ENCODE data around the gene PRAMEF7. TPM values are rescaled to one million over a fixed set of nuclear protein-coding genes. Genes with fewer than 3 reads are reported as not detected.
"Not testable (repeated sequence)": the region's sequence is repeated elsewhere in the genome, so short reads cannot be mapped to it uniquely, and the experiment has no call there.

Gene PRAMEF7
- total RNA-seq (not detected), polyA plus RNA-seq (not detected)
- long read RNA-seq, donor 1: 0 reads
- long read RNA-seq, donor 2: 0 reads

- H3K27me3 ChIP-seq (replicated peaks in 1 of 7); H3K9me3 ChIP-seq; H3K27ac ChIP-seq; H3K36me3 ChIP-seq; DNase-seq; intact Hi-C loops (cut with DNase I; ENCODE audit: low total_unique reads); H3K4me1 ChIP-seq; H3K4me3 ChIP-seq: not testable (repeated sequence)
- WGBS, 5 donors: no CpG with 5 or more reads among the region's 1 CpG
These were observed at the start of gene PRAMEF7 for GRCh38 chr1:12916310-12916709. Gene PRAMEF7, plus strand, starts transcription at chr1:12916610. Its CDS starts 1,083 bp downstream, at chr1:12917693.

- intact Hi-C loops (cut with DNase I; ENCODE audit: low total_unique reads): not testable (repeated sequence)
These were observed 38.0 kb upstream of the PRAMEF7 start for GRCh38 chr1:12878453-12878852.

GRCh38 chr1:12886101-12886500, 30.3 kb upstream of the PRAMEF7 start, which contains the start of gene PRAMEF4:
Gene PRAMEF4, minus strand, starts transcription at chr1:12886201. Its CDS starts 2,807 bp downstream, at chr1:12883394.
- intact Hi-C loops (cut with DNase I; ENCODE audit: low total_unique reads); H3K4me1 ChIP-seq; H3K27me3 ChIP-seq (replicated peaks in 1 of 7); H3K27ac ChIP-seq; DNase-seq; H3K4me3 ChIP-seq; H3K36me3 ChIP-seq; H3K9me3 ChIP-seq: not testable (repeated sequence)
- WGBS, 5 donors: 46 to 89% (median 78%) methylated on average over 3 of the region's 3 CpGs

More at GRCh38 chr1:12878453-12878852, 38.0 kb upstream of the PRAMEF7 start:
- not testable (repeated sequence) for H3K4me1 ChIP-seq; DNase-seq; H3K4me3 ChIP-seq; H3K36me3 ChIP-seq; H3K27ac ChIP-seq; H3K9me3 ChIP-seq; H3K27me3 ChIP-seq (replicated peaks in 1 of 7)
- WGBS, 5 donors: 75 to 91% (median 79%) methylated on average over 3 of the region's 4 CpGs

GRCh38 chr1:12898170-12898569, 18.2 kb upstream of the PRAMEF7 start, which contains the start of gene PRAMEF10:
Gene PRAMEF10, minus strand, starts transcription at chr1:12898270. Its CDS starts 2,423 bp downstream, at chr1:12895847.
- DNase-seq; H3K27me3 ChIP-seq (replicated peaks in 1 of 7); H3K27ac ChIP-seq; H3K4me1 ChIP-seq; H3K36me3 ChIP-seq; H3K4me3 ChIP-seq; intact Hi-C loops (cut with DNase I; ENCODE audit: low total_unique reads); H3K9me3 ChIP-seq: not testable (repeated sequence)
- WGBS, 5 donors: 100% methylated on average over 1 of the region's 1 CpG; no CpG with 5 or more reads in 4 of the 5 donors

GRCh38 chr1:12899186-12899585, 17.2 kb upstream of the PRAMEF7 start:
- H3K4me3 ChIP-seq; DNase-seq; intact Hi-C loops (cut with DNase I; ENCODE audit: low total_unique reads); H3K27ac ChIP-seq; H3K36me3 ChIP-seq; H3K9me3 ChIP-seq; H3K4me1 ChIP-seq; H3K27me3 ChIP-seq (replicated peaks in 1 of 7): not testable (repeated sequence)

- H3K4me3 ChIP-seq; H3K4me1 ChIP-seq; H3K9me3 ChIP-seq; H3K36me3 ChIP-seq; H3K27ac ChIP-seq; DNase-seq; intact Hi-C loops (cut with DNase I; ENCODE audit: low total_unique reads); H3K27me3 ChIP-seq (replicated peaks in 1 of 7): not testable (repeated sequence)
- 73 to 100% (median 83%) methylated on average over 1 to 4 of the region's 5 CpGs; no CpG with 5 or more reads in 1 of the 5 donors for WGBS, 5 donors
These were observed 12.4 kb upstream of the PRAMEF7 start for GRCh38 chr1:12903793-12904572.

GRCh38 chr1:12921749-12922148, 5.3 kb downstream of the PRAMEF7 start:
- H3K27ac ChIP-seq; intact Hi-C loops (cut with DNase I; ENCODE audit: low total_unique reads); H3K27me3 ChIP-seq (replicated peaks in 1 of 7); DNase-seq; H3K4me3 ChIP-seq; H3K36me3 ChIP-seq; H3K9me3 ChIP-seq; H3K4me1 ChIP-seq: not testable (repeated sequence)
- 67 to 95% (median 71%) methylated on average over 2 of the region's 2 CpGs for WGBS, 5 donors

GRCh38 chr1:12924368-12924767, 8.0 kb downstream of the PRAMEF7 start:
- H3K27ac ChIP-seq; H3K27me3 ChIP-seq (replicated peaks in 1 of 7); H3K4me1 ChIP-seq; intact Hi-C loops (cut with DNase I; ENCODE audit: low total_unique reads); H3K9me3 ChIP-seq; H3K36me3 ChIP-seq; DNase-seq; H3K4me3 ChIP-seq: not testable (repeated sequence)
- WGBS, 5 donors: 0 to 42% (median 22%) methylated on average over 1 to 3 of the region's 5 CpGs; no CpG with 5 or more reads in 1 of the 5 donors

- DNase-seq; H3K4me3 ChIP-seq; H3K27me3 ChIP-seq (replicated peaks in 1 of 7); H3K27ac ChIP-seq; H3K9me3 ChIP-seq; intact Hi-C loops (cut with DNase I; ENCODE audit: low total_unique reads); H3K4me1 ChIP-seq; H3K36me3 ChIP-seq: not testable (repeated sequence)
- WGBS, 5 donors: 75 to 100% (median 89%) methylated on average over 1 to 4 of the region's 4 CpGs
These were observed 31.1 kb downstream of the PRAMEF7 start, which contains the start of gene PRAMEF6 for GRCh38 chr1:12947480-12947879. Gene PRAMEF6, minus strand, starts transcription at chr1:12947580. Its CDS starts 5,062 bp downstream, at chr1:12942518.

All from spleen (tissue), 13 donors.